ENCODE data around the gene RCBTB2. TPM values are rescaled to one million over a fixed set of nuclear protein-coding genes. Genes with fewer than 3 reads are reported as not detected.

Gene RCBTB2
- total RNA-seq, 4 donors from 2014 or later = 29.1 to 49.6 (median 34.9) TPM

GRCh38 chr13:48448959-48449614 lies 83.8 kb downstream of the RCBTB2 start:
- Histone ChIP-seq H3K4me3 (replicated peaks in 1 of 3) (no peak overlapping the region), H3K9me3 (no peaks in the 10 kb centered on the region)
- WGBS, 2 donors = 46 to 51% methylated on average over 6 of the region's 6 CpGs

GRCh38 chr13:48448285-48448958 lies 84.5 kb downstream of the RCBTB2 start:
- Histone ChIP-seq H3K27ac (peak overlapping the region; percentile 9 to 46 (median 35)), H3K27me3 (no peaks in the 10 kb centered on the region), H3K9me3 (no peaks in the 10 kb centered on the region), H3K4me1 (peaks cover 8 to 19% of the 10 kb centered on the region in 2 donors), H3K36me3 (no peaks in the 10 kb centered on the region), H3K4me3 (replicated peaks in 1 of 3) (no peak overlapping the region)
- 69 to 73% methylated on average over 3 of the region's 3 CpGs for WGBS, 2 donors
- intact Hi-C loops (cut with DNase I) = no loop called here
- no peak for DNase-seq
- TF ChIP-seq POLR2A (IDR thresholded peaks at IDR 0.05) (no peak), CTCF (IDR thresholded peaks at IDR 0.05) (no peak)

More at GRCh38 chr13:48448959-48449614, 83.8 kb downstream of the RCBTB2 start:
- Histone ChIP-seq H3K36me3 (no peaks in the 10 kb centered on the region), H3K27me3 (no peaks in the 10 kb centered on the region), H3K27ac (peak overlapping the region; percentile 2 to 46 (median 35)), H3K4me1 (peaks cover 8 to 19% of the 10 kb centered on the region in 2 donors)
- intact Hi-C loops (cut with DNase I) = no loop called here
- TF ChIP-seq CTCF (IDR thresholded peaks at IDR 0.05) (no peak), POLR2A (IDR thresholded peaks at IDR 0.05) (no peak)
- no peak for DNase-seq

GRCh38 chr13:48446464-48446863 lies 86.4 kb downstream of the RCBTB2 start:
- peak overlapping the region in 2 of 3 donors; percentile 4 to 28 for H3K27ac ChIP-seq
- DNase-seq = no peak
- WGBS, 2 donors = 93 to 97% methylated on average over 1 of the region's 1 CpG
- intact Hi-C loops (cut with DNase I) = no loop called here
- H3K27me3 ChIP-seq = no peaks in the 10 kb centered on the region
- TF ChIP-seq POLR2A (IDR thresholded peaks at IDR 0.05) = no peak
- no peak for TF ChIP-seq CTCF (IDR thresholded peaks at IDR 0.05)
- no peaks in the 10 kb centered on the region for H3K9me3 ChIP-seq
- no peaks in the 10 kb centered on the region for H3K36me3 ChIP-seq
- no peak overlapping the region for H3K4me3 ChIP-seq (replicated peaks in 1 of 3)
- peaks cover 8 to 19% of the 10 kb centered on the region in 2 donors for H3K4me1 ChIP-seq

GRCh38 chr13:48443442-48444208 lies 89.3 kb downstream of the RCBTB2 start:
- DNase-seq = no peak
- Histone ChIP-seq H3K27me3 (no peaks in the 10 kb centered on the region), H3K27ac (no peak overlapping the region), H3K4me1 (peaks cover 5 to 10% of the 10 kb centered on the region in 2 donors), H3K36me3 (no peaks in the 10 kb centered on the region), H3K4me3 (replicated peaks in 1 of 3) (no peak overlapping the region), H3K9me3 (no peaks in the 10 kb centered on the region)
- intact Hi-C loops (cut with DNase I) = no loop called here
- 78 to 82% methylated on average over 1 of the region's 1 CpG for WGBS, 2 donors
- no peak for TF ChIP-seq CTCF (IDR thresholded peaks at IDR 0.05)
- no peak for TF ChIP-seq POLR2A (IDR thresholded peaks at IDR 0.05)

Other genes with a start within 250 kb of the RCBTB2 start
- gene RB1, start 229.3 kb downstream of the RCBTB2 start, total RNA-seq = 10 to 100 TPM; 38.5 to 62.1 (median 41.8) TPM
- 10 to 100 TPM; 16.8 to 42.5 (median 23.4) TPM for gene LPAR6, start 120.0 kb downstream of the RCBTB2 start, total RNA-seq
- 1 to 10 TPM in 2 of 4 donors, under 1 TPM in 2; 0.54 to 3.0 (median 1.3) TPM for gene CYSLTR2, start 120.8 kb upstream of the RCBTB2 start, total RNA-seq

Data from thyroid gland (tissue), 4 donors.